ENCODE measurements around the gene NDRG4. TPM values are rescaled to one million over a fixed set of nuclear protein-coding genes. Genes with fewer than 3 reads are reported as not detected.
"Not testable (repeated sequence)": the region's sequence is repeated elsewhere in the genome, so short reads cannot be mapped to it uniquely, and the experiment has no call there.

Gene NDRG4
- total RNA-seq, 1 donor from 2014 or later = 4.4 TPM

DNA sequence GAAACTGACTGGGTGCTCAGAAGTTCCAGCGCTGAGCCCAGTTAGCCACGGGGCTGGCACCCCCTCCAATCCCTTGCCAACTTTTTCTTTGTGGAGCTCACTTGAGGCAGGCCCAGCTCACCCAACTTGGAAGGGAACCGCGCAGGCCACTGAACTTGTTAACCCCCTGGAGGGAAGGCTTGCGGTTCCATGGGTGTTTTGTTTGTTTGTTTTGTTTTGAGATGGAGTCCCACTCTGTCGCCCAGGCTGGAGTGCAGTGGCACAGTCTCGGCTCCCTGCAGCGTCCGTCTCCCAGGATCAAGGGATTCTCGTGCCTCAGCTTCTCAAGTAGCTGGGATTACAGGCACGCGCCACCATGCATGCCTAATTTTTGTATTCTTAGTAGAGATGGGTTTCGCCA lies 34.1 kb upstream of the NDRG4 start:
- no peak for DNase-seq

DNA sequence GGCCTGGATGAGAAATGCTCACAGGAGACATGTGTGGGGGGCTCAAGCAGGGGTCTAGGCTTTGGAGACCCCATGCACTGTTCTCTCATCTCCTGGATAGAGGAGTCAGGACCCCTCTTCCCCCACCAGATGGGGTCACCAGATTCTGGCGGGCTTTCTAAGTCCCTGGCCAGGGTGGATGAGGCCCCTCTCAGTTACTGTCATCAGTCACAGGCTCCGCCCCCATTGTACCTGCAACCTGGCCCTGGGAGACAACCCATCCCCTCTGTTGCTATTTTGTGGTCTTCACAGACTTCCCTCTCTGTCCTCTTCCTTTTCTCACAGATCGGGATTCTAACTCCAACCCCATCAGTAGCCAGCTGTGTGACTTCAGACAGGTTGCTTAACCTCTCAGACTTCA lies 33.5 kb upstream of the NDRG4 start:
- no peak for DNase-seq

DNA sequence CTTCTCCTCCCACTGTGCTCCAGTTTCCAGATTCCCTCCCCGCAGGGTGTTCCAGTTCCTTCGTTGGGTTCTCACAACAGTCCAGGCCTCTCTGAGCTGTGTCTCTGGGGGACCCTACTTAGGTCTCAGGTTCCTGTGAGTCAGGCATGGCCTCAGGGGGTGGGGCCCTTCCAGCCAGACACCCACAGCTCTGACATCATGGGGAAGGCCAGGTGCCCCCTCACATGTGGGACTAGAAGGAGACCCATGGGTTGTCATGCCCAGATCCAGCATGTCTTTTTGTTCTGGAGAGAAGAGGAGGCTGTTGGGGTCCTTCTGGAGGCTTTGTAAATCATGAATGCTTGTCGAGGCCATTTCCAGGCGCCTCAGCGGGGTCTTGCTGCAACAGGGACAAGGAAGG lies 32.0 kb upstream of the NDRG4 start:
- DNase-seq = no peak

DNA sequence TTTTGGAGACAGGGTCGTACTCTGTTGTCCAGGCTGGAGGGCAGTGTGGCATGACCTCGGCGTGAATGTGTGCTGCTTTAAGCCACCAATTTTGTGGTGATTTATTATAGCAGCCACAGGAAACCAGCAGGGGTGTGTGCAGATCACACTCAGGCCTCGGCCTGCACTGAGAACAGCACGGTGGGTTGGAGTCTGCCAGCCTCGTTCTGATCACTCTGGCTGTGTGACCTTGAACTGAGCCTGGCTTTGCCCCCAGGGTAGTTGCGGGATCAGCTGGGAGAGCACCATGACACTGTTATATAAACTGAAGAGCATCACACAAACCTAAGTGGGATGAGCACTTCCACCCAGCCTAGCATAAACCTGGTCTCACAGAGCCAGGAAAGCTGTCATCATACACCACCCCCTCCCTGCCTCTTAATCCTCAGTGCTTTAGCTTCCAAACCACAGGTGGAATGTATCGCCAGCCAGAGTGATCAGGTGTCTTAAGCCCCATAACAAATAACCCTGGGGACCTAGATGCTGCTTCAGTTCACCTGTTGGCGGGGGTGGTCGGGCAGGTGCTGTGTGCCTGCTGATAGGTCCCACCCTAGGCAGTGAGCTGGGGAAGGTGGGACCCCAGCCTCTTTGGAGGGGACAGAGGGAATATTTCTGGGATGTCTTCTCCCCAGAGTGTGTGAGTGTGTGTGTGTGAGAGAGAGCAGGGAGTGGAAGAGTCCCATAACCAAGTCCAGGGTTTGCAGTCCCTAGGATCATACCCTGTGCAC lies 28.6 kb upstream of the NDRG4 start:
- DNase-seq = no peak

DNA sequence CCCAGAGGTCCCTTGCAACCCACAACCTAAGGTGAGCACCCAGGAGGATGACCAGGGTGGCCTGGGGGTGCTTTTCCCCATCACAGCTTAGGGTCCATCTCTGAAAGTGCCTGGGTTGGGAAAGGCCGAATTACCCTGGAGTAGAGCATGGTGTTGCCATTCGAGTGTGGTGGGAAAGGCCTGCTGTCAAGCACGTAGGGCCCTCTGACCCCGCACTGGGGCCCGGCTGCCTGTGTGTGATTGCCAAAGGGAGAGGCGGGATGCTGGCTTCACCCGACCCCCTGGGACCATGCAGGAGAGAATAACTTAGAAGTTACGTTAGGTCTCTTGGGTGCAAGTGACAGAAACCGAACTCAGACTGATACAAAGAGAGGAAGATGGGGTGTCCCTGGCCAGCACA lies 27.7 kb upstream of the NDRG4 start:
- no peak for DNase-seq

GRCh38 chr16:58472827-58473226 lies 27.1 kb upstream of the NDRG4 start:
- no peak for DNase-seq

DNA sequence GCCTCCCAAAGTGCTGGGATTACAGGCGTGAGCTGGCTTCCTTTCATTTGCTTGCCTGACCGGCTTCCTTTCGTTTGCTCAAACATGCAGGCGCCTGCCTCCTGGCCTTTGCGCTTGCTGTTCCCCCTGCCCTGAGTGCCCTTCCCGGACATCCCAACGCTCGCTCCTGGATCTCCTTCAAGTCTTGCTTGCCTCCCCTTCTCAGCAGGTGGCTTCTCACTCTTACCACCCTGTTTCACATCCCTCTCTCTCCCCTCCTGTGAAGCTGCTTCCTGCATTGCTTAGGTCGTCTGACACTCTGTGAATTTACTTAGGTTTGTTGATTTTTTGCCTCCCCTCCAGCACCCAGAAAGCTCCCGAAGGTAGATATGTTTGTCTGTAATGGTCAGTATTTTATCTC lies 25.6 kb upstream of the NDRG4 start:
- DNase-seq = no peak

GRCh38 chr16:58475091-58475619 lies 24.8 kb upstream of the NDRG4 start:
- DNase-seq = no peak

DNA sequence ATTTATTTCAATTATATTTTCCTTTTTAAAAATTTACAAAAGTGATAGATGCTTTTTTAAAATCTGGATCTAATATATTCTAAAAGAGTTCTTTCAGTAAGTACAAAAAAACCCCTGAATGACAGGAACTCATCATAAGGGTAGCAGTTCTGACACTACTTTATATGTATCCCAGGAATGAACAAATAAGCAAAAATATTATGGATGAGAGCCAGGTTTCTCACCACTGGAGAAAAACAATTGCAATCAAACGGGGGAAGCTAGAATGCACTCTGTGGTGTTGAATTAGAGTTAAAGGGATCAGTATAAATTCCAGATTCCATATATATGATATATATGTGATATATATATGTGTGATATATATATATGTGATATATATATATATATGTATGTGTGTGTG lies 23.2 kb upstream of the NDRG4 start:
- DNase-seq = no peak

GRCh38 chr16:58478427-58478826 lies 21.5 kb upstream of the NDRG4 start:
- DNase-seq = no peak

GRCh38 chr16:58481226-58481869 lies 18.6 kb upstream of the NDRG4 start:
- no peak for DNase-seq

DNA sequence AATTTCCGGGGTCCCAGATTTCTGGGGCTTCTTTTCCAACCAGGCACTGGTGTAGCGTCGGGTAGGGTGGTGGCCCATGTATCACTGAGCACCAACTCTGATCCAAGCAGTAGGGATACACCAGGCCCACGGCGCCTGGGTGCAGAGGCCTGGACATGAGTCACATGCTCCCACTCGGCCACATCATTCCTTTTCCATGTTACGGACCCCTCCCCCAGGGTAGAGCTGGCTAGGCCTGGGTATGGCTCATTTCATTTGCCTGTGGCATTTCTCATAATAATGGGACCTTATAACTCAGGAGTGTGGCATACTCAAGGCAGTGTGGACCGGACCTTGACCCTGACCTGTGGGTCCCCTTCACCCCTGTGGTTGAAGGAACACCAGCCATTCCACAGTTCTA lies 18.0 kb upstream of the NDRG4 start:
- DNase-seq = no peak

- peak; percentile 47 for DNase-seq
Measured at GRCh38 chr16:58485184-58485887, 14.6 kb upstream of the NDRG4 start.

GRCh38 chr16:58487566-58488351 lies 12.2 kb upstream of the NDRG4 start:
- DNase-seq = peak; percentile 56

DNA sequence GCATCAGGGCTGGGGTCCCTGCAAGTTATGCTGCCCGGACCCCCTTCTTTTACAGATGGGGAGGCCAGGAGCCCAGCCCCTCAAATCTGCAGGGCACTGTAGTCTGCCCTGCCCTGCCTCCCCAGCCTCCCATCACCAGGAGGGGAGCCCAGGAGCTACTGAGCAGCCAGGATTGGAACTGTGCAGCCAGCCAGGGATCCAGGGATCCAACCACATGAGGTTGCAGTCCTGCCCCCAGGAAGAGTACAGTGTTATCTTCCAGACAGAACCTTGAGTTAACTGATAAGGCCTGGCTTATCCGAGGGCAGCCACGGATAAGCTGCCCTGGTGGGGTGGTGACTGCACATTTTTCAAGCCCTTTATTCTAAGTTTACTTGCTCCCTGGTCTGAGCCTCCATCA lies 11.4 kb upstream of the NDRG4 start:
- no peak for DNase-seq

GRCh38 chr16:58490065-58490464 lies 9.9 kb upstream of the NDRG4 start:
- no peak for DNase-seq

GRCh38 chr16:58490539-58490938 lies 9.4 kb upstream of the NDRG4 start:
- not testable (repeated sequence) for DNase-seq

DNA sequence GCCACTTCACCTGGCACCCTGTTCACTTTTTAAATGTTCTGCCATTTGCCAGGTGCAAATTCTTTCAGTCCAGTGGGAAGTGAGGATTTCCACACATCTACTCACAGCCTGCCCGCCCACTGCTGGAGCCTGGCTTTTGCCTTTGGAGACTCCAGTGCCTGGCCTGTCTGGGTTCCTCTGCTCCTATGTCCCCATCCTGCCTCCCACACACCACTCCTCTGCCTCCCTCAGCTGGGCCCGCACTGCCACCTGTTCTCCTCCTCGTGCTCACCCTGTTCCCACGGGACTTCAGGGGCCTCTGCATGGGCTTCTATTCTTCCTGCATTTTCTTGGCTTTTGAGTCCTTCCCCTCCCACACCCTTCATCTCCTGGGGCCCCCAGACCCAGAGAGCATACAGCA lies 7.9 kb upstream of the NDRG4 start:
- DNase-seq = no peak

DNA sequence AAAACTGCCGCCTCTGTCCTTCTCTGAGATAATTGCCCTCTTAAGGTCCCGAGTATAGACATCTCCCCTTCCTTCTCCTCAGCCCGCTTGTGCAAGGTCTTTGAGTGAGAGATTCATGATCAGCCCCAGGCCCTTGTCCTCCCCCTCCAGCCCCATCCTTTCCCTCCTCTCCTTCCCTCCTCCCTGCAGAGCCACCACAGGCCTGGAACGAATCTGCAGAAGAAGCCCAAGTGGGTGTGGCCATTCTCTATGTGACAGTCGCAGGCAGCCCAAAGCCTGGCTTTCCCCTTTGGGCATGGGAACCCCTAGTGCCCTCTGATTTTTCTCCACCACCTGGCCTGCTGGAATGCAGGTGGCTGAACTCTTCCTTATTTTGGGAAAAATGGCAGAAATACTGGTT lies 7.2 kb upstream of the NDRG4 start:
- DNase-seq = no peak

- no peak for DNase-seq
Measured at GRCh38 chr16:58493756-58494431, 6.0 kb upstream of the NDRG4 start.

DNA sequence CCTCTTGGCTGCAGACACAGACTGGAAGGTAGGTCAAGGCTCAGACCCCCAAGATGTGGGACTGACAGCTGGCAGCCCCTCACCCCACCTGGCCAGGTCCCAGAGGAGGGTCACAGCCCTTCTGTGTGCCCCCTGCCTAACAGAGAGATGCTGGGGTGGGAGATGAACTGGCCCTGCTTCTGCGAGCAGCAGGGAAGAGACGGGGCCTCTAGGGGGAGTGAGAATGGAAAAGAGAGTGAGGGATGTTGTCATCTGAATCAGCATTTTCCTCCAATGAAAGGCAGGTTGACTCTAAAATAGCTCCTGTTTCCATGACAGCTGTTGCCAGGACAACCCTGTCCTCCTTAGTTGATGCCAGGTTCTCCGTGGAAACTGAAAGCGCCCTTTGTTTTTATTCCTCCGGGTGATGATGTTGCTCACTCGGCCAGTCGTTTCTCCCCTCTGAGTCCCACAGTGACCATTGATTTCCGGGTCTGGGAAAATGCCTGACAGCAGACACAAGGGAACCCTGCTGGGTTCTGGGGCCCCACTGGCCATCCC lies 4.9 kb upstream of the NDRG4 start:
- DNase-seq = peak; percentile 94

All from skin of body (tissue), 2 donors.